LNCAP (cell line): Measurements from ENCODE around the gene CAB39L.

ENCODE experiments used
- TF ChIP-seq, protein P1 (sequence below): fragments of 450-650 bp; IDR thresholded peaks from 2 replicates; pipeline ENCODE4 v1.5.1; 2017; ENCODE audit warnings: mild to moderate bottlenecking

Gene CAB39L

DNA sequence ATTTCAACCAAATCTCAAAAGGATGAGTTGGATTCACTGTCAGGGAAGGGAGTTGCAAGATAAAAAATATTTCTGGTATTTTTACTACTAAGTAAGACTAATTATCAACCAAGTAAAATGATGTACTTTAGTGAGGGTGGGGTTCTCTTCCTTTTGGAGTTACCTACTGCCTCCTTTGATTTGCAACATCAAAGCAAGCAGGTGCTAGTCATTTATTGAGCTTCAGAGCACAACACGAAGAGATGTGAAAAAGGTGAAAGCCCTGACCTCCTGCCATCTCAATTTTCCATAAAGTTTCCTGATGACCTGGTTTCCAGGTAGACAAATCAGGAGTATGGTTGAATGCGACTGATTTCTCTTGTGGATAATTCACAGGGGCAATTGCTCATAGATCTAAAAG lies 100.1 kb downstream of the CAB39L start:
- TF ChIP-seq, protein P1, sequence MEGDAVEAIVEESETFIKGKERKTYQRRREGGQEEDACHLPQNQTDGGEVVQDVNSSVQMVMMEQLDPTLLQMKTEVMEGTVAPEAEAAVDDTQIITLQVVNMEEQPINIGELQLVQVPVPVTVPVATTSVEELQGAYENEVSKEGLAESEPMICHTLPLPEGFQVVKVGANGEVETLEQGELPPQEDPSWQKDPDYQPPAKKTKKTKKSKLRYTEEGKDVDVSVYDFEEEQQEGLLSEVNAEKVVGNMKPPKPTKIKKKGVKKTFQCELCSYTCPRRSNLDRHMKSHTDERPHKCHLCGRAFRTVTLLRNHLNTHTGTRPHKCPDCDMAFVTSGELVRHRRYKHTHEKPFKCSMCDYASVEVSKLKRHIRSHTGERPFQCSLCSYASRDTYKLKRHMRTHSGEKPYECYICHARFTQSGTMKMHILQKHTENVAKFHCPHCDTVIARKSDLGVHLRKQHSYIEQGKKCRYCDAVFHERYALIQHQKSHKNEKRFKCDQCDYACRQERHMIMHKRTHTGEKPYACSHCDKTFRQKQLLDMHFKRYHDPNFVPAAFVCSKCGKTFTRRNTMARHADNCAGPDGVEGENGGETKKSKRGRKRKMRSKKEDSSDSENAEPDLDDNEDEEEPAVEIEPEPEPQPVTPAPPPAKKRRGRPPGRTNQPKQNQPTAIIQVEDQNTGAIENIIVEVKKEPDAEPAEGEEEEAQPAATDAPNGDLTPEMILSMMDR = no peak

GRCh38 chr13:49343255-49343654 lies 100.6 kb downstream of the CAB39L start:
- TF ChIP-seq, protein P1 = no peak

DNA sequence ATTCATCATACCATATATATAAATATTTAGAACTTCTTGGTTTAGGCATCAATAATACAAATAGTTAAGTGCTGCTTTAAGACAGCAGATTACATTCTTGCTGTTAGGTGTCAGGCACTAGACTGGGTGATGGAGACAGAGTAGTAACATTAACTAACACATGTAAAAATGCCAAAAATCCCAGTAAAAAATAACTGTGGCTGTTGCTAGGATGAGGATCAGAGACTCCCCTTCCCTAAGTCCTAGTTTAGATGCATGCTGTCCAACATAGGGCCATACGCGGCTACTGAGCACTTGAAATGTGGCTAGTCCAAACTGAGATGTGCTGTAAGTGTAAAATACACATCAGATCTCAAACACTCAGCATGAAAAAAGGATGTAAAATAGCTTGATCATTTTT lies 101.4 kb downstream of the CAB39L start:
- TF ChIP-seq, protein P1 = no peak

DNA sequence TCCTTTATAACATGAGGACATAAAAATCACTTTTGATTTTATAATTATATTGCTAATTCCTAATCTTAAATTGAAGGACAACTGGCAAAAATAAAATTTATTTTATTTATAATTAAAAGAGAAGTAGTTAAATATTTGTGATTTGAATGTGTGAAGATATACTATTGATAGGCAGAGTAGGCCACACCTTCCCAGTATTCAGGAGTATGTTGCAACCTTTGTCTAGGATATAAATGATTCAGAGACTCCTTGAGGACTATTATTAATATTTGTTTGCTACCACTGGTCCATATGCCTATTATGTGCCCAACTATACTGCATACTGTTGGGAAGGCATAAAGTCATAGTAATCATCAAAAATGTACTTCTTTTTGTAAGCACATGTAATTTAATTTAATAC lies 101.9 kb downstream of the CAB39L start:
- TF ChIP-seq, protein P1 = no peak

- TF ChIP-seq, protein P1 = no peak
Observed at GRCh38 chr13:49341517-49341916, 102.3 kb downstream of the CAB39L start.

- TF ChIP-seq, protein P1 = no peak
Observed at GRCh38 chr13:49340161-49340560, 103.7 kb downstream of the CAB39L start.

- TF ChIP-seq, protein P1 = no peak
Observed at GRCh38 chr13:49336655-49337054, 107.2 kb downstream of the CAB39L start.

GRCh38 chr13:49330546-49330864 lies 113.4 kb downstream of the CAB39L start:
- TF ChIP-seq, protein P1 = no peak
